Stimulated activated CD4-positive, alpha-beta T cell treated with anti-CD3 and anti-CD28 coated beads, Interleukin-12 subunit alpha, Interleukin-12 subunit beta, amount 100 ng/mL, for 48 hours (primary cell): ENCODE results near the gene MCM3AP.

ENCODE experiments used
- DNase-seq, 3 donors: peaks; one replicate each; pipeline ENCODE4 v3.0.0-alpha.2; 2020; ENCODE audit warnings: low read depth in 2 of 3, low spot score in 1 of 3

Gene MCM3AP

DNA sequence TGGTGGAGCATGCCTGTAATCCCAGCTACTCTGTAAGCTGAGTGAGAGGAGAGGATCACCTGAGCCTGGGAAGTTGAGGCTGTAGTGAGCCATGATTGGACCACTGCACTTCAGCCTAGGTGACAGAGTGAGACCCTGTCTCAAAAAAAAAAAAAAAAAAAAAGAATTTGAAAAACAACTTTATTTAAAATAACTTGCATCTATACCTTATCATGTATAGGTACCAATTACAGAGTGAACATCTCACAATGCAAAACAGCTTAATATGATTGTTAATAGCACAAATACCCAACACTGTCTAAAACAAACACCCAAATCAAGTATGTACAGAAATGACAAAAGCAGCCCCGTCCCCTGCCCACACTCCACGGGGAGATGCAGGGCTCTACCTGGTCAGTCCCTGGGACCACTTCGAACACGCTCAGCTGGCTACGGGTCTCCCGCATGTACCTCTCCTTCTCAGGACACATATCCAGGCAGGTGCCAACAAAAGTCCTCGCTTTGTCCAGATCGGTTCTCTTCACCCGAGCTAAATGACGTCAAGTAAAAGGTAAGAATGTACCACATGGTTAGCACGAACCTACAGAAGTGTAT, 10.5 kb downstream of the MCM3AP start:
- DNase-seq, result no peak

DNA sequence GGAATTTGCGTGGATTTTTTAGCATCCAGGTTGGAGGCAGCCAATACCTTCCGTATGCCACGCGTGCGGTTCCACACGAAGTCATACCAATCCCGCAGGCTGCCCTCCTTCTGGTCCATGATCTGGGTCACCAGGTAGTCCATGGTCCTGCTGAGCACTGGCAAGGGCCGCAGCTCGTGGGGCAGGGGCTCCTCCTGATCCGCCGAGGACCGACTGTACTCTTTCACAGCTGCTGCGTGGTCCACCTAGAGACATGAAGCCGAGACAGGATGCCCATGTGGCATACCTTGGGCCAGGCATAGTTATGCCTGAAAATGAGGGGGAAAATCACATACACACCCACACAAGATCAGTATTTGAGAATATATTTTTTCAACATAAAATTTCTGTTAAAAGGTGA, 12.1 kb downstream of the MCM3AP start:
- DNase-seq, result no peak

DNA sequence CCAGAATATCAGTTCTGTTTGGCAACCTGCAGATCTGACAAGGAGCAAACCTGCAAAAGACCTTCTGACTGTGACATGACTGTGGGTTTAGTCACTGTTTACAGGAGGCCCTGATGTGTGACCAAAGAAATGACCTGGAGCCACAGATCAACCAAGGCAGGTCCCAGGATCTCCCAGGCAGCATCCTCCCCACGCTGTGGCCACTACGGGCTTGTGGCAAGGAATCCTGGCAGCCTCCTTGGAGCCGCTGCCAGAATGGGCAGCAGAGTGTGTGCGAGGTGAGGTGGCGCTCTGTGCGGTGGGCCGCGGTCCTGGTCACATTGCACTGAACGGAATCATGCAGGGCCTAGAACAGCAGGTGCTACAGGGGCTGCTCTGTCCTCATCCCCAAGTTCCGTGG, 15.9 kb downstream of the MCM3AP start:
- no peak for DNase-seq

DNA sequence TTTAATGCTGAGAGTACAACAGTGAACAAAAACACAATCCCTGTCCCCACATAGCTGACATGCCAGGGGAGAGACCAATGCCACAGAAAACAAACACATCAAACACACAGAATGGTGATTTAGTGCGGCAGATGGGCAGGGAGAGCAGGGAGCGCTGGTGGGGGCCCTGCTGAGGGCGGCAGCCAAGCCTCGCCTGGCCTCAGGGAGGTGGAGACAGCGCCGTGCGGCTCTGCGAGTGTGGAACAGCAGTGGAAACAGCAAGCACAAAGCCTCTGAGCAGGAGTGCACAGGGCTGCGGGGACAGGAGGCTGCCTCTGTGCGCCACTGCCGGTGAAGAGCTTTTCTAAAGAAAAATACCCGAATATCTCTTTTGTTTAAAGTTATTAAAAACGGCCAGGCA, 17.0 kb downstream of the MCM3AP start:
- no peak for DNase-seq

DNA sequence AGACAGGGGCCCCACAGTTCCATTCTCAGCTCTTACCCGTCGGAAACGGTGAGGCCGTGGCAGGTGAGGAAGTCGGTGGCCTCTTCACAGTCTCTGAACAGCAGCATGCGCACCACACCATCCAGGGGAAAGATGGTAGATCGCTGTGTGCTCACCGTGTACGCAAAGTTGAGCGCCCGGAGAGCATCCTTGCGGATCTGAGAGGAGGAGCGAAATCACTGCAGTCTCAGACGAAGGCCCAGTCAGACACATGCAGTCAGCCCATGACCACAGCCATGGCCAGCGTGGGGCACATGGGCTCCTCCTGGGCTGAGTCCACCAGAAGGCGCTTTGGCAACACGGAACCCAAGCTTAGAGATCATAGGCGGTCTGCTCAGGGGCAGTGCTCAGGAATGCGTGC, 18.5 kb downstream of the MCM3AP start:
- DNase-seq, result no peak

DNA sequence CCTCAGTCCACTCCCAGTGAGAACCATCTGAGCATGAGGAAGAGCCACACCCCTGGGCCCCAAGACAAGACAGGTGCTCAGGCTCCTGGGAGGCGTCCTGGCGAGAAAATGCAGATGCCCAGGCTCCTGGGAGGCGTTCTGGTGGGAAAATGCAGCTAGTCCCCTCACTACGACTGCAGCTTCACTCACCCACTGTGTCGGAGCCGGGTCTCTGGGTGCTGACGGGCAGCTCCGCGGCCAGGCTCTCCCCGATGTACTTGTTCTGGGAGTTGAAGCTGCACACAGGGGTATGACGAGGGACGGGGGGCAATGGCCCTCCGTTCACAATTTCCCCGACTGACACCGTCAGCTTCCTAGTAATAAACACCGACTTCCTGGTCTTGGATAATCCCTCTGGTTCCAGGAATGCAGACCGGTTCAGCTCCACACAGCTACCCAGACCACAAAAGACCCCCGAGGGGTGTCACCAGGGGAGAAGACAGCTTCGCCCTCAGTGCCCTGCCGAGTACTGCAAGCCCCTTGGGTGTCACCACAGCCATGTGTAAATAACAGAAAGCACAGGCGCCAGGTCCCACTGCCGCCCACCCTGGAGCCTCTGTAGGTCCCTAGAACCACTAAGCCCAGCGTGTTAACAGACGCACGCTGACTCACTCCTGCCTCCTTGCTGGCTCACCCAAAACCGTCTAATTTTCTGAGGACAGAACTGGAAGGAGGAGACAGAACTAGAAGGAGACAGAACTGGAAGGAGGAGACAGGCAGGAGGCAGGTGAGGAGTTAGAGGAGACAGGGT, 19.5 kb downstream of the MCM3AP start:
- DNase-seq, result no peak

DNA sequence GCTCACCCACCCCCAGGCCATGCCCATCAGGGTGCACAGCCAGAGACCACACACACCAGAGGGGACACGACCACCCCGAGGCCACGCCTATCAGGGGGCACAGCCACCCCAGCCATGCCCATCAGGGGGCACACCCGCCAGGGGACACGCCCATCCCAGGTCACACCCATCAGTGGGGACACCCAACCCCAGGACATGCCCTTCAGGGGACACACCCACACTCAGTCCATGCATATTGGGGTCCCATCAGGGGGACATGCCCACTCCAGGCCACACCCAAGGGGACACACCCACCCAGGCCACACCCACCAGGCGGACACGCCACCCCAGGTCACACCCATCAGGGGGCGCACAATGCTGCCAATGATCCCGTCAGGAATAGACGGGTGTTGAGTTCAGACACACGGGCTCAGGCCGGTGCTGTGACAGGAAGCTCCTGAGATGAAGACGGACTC, 20.7 kb downstream of the MCM3AP start:
- no peak for DNase-seq

DNA sequence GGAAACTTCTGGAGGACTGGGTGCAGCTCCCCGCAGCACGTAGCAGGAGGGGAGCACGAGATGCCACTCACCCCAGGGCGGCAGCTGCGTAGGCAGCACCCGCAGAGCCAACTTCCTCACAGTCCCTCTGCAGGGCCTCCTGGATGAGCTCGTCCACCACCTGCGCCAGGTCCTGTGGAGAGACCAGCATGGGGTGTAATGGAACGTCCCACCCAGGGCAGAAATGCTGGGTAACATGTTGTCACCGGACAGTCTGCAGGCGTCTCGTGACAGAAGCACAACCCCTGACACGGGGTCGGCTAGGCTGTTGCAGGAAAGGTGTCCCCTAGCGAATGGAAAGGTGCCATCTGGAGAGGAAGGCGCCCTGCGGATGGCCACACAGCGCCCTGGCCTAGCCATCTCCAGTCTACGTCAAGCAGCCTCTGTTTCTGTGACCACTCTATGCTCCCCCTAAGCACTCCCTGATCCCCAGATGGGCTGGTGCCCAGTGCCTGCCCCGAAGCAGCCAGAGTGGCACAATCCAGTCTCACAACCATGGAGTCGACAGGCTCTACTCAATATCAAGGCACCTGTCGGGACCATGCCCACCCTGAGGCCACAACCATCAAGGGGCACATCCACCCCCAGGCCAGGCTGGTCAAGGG, 21.2 kb downstream of the MCM3AP start:
- no peak for DNase-seq

DNA sequence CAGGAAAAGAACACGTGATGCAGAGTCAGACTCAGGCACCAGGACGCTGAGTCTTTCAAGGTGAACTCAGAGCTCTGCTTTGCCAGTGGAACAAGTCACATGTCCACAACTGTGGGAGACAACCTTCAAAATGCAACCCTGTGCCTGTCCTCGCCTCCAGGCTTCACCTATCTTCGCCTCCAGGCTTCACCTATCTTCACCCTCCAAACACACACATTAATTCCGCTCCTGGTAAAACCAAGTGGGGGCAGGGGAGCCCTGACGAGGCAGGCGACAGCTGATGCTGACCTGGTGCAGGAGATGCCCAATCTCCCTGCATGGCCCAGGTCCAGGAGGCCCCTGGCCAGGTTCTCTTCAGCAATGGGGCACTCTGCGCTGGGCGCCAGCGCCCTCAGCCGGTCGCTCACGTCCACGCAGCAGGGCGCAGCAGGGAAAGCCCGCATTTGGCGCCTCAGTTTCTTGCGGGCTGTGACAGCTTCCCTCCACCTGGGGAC, 28.9 kb downstream of the MCM3AP start:
- no peak for DNase-seq

DNA sequence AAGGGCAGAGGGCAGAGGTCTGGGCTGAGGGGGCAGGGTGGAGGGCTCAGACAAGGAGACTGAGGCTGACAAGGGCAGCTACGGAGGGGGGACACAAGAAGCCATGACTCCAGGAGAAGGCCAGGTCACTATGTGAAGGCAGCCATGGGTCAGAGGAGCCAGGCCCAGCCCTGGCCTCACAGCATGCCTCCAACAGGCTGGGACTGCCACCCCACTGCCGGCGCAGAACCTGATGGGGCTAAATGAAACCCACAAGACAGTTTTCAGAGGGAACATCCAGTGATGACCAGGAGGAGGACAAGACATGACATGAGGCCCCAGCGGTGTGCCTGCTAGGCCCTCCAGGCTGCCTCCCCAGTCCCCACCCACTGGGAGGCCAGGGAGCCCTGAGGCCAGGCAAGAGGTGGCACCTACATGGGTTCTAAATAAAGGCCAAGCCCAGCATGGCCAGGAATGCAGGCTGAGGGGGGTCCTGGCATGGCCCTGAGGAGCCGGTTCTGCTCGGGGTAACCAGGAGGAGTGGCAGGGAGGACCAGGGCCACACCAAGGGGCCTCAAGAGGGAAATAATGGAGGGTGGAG, 29.6 kb downstream of the MCM3AP start:
- DNase-seq, result no peak

DNA sequence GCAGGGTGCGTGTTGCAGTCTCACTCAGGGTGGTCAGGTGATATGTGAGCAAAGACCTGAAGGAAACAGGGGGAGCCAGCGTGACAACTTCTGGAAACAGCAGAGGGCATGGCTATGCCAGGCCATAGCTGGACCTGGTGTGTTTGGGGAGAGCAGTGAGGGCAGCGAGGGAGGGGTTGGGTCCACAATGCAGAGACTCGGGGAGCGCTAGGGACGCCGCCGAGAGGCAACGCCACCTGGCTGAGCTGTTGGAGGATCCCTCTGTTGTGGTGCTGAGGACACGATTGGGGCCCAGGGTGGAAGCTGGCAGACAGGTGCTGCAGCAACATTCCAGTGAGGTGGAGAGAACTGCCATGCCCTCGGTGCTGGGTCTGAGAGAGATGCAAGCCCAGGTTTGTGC, 30.2 kb downstream of the MCM3AP start:
- no peak for DNase-seq

DNA sequence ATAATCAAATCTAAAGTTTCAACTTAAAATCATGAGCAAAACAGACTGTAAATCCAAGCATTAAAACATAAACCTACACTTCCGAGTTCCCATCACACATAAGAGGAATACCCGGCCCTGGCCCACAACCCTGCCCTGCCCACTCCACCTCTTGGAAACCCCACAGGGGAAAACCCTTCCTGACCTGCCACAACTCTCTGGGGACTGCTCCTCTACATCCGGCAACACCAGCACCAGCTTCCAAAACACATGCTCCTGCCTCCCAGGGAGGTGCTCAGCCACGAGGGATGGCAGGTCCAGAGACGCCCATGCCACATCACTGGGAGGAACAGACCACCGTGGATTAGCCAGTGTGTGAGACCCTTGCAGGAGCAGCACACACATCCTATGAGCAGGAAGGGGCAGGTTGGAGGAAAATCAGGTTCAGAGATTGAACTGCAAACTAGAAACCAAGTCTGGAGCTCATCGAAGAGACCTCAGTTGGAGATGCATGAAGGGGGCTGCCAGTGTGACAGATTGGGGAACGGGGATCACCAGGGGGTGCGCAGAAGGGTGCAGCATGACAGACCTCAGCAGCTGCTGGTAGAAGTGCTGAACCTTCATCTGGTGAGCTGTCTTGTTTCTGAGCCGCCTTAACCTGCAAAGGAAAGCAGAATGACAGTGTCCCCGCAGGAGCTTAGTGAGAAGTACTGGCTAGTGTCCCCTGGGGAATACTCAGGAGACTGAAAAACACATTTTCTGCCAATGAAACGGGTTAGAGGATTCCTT, 31.0 kb downstream of the MCM3AP start:
- no peak for DNase-seq

DNA sequence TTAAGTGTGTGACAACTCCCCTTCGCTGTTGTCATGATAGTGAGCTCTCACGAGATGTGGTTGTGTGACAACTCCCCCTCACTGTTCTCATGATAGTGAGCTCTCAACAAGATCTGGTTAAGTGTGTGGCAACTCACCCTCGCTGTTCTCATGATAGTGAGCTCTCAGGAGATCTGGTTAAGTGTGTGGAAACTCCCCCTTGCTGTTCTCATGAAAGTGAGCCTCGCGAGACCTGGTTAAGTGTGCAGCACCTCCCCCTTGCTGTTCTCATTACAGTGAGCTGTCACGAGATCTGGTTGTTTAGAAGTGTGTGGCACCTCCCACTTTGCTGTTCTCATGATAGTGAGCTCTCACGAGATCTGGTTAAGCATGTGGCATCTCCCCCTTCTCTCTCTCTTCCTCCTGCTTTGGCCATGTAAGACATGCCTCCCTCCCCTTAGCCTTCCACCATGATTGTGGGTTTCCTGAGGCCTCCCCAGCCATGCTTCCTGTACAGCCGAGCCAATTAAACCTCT, 31.7 kb downstream of the MCM3AP start:
- DNase-seq, result peak; percentile 24 to 27 (median 26)

DNA sequence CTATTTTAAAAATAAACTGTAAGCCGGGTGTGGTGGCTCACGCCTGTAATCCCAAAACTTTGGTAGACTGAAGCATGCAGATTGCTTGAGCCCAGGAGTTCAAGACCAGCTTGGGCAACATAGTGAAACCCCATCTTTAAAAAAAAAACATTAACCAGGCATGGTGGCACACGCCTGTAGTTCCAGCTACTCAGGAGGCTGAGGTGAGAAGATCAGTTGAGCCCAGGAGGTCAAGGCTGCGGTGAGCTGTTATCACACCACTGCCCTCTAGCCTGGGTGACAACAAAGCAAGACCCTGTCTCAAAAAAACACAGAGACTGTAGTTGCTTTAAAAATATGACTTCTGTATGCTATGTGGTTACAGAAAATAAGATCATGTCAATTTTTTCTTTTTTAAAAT, 32.6 kb downstream of the MCM3AP start:
- no peak for DNase-seq

DNA sequence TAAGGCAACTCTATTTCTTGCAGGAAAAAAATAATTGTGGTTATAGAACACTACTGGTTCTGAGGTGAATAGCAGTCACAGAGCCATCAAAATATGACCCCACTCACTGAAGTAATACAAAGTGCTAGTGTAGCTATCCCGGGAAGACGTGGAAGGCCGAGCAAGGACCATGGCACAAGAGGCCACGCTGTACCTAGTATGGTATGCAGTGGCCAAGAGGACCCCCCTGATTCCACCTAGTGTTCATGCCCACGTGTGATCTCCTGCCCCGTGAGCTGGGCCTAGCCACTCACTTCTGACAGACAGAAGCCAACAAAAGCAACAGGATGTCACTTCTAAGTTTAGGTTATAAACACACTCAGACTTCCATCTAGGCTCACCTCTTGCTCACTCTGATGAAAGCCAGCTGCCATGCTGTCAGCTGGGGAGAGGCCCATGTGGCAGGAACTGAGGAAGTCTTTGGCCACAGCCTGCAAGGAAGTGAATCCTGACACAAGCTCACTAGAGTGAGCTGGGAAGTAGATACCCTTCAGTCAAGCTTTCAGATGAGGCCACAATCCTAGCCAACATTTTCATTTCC, 35.2 kb downstream of the MCM3AP start:
- DNase-seq, result no peak

DNA sequence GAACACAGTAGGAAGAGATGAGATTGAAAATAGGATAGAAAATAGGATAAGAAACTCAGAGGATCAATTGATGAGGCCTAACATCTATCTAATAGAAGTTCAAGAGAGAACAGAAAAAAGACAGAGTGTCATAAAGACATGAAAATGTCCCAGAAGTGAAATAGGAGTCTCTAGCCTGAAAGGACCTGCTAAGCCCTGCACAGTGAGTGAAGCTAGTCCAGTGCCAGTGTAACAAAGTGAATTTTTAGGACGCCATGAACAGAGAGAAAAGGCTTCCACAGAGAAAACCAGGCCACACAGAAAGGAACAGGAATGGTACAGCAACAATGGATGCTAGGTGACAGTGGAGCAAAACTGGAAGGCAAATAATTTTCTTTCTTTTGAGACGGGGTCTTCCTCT, 36.6 kb downstream of the MCM3AP start:
- DNase-seq, result no peak

DNA sequence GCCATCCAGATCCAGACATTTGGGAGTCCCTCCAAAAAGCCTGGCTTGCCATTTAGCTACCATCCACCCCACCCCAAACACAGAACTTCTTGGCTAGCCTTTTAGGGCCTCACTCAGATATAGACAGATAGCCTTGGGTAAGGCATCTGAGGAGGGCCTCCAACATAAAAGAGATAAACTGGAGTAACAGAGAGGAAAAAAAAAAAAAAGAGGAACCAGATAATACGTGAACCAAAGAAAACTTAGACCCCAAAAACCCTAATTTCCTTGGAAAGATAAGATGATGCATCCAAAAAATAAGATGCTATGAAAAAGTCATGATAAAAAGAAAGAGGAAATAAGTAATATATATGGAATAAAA, 37.0 kb downstream of the MCM3AP start:
- no peak for DNase-seq

DNA sequence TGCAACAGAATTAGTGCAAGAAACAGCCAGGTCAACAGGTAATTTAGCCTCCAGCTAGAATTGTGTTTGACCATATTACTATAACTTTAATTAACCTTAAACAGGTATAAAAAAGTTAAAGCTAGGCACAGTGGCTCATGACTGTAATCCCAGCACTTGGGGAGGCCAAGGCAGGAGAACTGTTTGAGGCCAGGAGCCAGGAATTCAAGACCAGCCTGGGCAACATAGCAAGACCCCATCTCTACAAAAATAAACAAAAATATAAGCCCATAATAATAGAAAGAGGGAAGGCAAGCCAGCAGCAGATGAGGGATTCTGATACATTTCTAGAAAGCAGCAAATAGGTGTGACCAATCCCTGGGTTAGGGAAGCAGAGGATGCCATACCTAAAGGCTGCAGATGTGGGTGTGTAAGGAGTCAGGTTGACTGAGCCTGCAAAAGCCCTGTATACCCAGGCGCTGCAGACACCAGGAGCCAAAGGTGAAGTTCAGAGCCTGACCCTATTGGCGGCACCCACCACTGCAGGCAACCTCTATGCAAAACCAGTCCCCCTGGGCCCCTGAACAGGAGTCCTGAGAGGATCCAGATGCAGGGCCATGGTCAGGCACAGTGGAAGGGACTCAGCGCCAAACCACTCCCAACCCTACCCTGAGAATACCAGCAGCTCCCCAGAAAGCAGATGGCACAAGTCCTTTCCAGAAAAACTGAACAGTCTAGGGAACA, 37.6 kb downstream of the MCM3AP start:
- DNase-seq, result no peak

DNA sequence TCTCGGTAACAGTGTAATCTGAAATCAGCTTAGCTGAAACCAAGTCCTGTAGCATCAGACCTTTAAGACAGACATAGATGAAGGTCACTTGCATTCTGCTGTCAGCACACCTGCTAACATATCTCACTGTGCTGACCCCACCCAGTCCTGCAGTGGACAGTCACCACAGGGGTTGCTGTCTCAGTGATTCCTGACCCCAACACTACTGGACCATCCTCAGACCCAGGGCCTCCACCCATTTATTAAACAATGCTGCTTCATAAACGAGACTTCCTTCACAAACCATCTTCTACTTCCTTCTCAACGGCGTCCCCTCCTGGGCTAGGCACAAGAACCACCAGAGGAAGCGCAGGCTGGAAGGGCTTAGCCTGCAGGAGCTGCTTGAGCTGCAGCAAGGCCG, 39.1 kb downstream of the MCM3AP start:
- no peak for DNase-seq
